ENCODE data around the gene MLH1.

MLH1 gene

DNA sequence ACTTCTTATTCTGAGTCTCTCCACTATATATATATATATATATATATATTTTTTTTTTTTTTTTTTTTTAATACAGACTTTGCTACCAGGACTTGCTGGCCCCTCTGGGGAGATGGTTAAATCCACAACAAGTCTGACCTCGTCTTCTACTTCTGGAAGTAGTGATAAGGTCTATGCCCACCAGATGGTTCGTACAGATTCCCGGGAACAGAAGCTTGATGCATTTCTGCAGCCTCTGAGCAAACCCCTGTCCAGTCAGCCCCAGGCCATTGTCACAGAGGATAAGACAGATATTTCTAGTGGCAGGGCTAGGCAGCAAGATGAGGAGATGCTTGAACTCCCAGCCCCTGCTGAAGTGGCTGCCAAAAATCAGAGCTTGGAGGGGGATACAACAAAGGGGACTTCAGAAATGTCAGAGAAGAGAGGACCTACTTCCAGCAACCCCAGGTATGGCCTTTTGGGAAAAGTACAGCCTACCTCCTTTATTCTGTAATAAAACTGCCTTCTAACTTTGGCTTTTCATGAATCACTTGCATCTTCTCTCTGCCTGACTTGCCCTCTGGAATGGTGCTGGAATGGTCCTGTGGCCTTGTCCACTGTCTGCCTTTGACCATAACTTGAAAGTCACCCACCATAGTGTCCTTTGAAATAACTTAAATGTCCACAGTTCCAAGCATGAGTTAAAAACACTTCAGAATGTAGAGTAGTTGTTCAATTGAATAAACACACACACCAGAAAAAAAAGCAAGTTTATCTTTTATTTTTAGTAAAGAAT lies 32.4 kb downstream of the MLH1 start:
- ATAC-seq (ENCODE audit: low read depth) (no peak), DNase-seq (ENCODE audit: low spot score) (no peak)
- H3K27ac ChIP-seq (ENCODE audit: poor library complexity, severe bottlenecking) = no peak overlapping the region
- TF ChIP-seq, protein P1, sequence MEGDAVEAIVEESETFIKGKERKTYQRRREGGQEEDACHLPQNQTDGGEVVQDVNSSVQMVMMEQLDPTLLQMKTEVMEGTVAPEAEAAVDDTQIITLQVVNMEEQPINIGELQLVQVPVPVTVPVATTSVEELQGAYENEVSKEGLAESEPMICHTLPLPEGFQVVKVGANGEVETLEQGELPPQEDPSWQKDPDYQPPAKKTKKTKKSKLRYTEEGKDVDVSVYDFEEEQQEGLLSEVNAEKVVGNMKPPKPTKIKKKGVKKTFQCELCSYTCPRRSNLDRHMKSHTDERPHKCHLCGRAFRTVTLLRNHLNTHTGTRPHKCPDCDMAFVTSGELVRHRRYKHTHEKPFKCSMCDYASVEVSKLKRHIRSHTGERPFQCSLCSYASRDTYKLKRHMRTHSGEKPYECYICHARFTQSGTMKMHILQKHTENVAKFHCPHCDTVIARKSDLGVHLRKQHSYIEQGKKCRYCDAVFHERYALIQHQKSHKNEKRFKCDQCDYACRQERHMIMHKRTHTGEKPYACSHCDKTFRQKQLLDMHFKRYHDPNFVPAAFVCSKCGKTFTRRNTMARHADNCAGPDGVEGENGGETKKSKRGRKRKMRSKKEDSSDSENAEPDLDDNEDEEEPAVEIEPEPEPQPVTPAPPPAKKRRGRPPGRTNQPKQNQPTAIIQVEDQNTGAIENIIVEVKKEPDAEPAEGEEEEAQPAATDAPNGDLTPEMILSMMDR (IDR thresholded peaks at IDR 0.05; ENCODE audit: poor library complexity, severe bottlenecking) = no peak
- H3K9me3 ChIP-seq (ENCODE audit: severe bottlenecking) = no peaks in the 10 kb centered on the region
- H3K4me3 ChIP-seq (ENCODE audit: severe bottlenecking) = no peak overlapping the region
- no peaks in the 10 kb centered on the region for H3K4me1 ChIP-seq (ENCODE audit: insufficient read depth, poor library complexity, severe bottlenecking)
- no peaks in the 10 kb centered on the region for H3K27me3 ChIP-seq (ENCODE audit: insufficient read depth, poor library complexity, severe bottlenecking)
- peaks cover 81% of the 10 kb centered on the region for H3K36me3 ChIP-seq (ENCODE audit: low read depth)

DNA sequence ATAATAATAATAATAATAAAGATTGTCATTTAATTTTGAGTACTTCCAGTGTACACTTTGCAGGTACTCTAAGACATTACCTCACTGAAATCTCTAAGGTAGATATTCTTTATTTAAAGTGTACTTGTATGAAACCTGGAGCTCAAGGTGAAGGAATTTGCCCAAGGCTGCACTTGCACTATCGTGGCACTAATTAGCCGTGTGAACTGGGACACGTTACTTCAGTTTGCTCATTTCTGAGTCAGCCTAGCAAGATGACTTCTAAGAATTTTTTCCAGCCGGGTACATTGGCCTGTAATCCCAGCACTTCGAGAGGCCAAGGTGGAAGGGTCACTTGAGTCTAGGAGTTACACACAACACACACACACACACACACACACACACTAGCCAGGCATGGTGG lies 33.5 kb downstream of the MLH1 start:
- H3K9me3 ChIP-seq (ENCODE audit: severe bottlenecking) = no peaks in the 10 kb centered on the region
- TF ChIP-seq, protein P1 (IDR thresholded peaks at IDR 0.05; ENCODE audit: poor library complexity, severe bottlenecking) = no peak
- H3K36me3 ChIP-seq (ENCODE audit: low read depth) = peaks cover 81% of the 10 kb centered on the region
- no peak overlapping the region for H3K4me3 ChIP-seq (ENCODE audit: severe bottlenecking)
- no peaks in the 10 kb centered on the region for H3K27me3 ChIP-seq (ENCODE audit: insufficient read depth, poor library complexity, severe bottlenecking)
- no peak for ATAC-seq (ENCODE audit: low read depth)
- no peak for DNase-seq (ENCODE audit: low spot score)
- H3K4me1 ChIP-seq (ENCODE audit: insufficient read depth, poor library complexity, severe bottlenecking) = no peaks in the 10 kb centered on the region
- no peak overlapping the region for H3K27ac ChIP-seq (ENCODE audit: poor library complexity, severe bottlenecking)

GRCh38 chr3:37028329-37028728 lies 35.0 kb downstream of the MLH1 start:
- Histone ChIP-seq H3K4me3 (ENCODE audit: severe bottlenecking) (no peak overlapping the region), H3K9me3 (ENCODE audit: severe bottlenecking) (no peaks in the 10 kb centered on the region), H3K4me1 (ENCODE audit: insufficient read depth, poor library complexity, severe bottlenecking) (no peaks in the 10 kb centered on the region), H3K36me3 (ENCODE audit: low read depth) (peaks cover 81% of the 10 kb centered on the region), H3K27me3 (ENCODE audit: insufficient read depth, poor library complexity, severe bottlenecking) (no peaks in the 10 kb centered on the region), H3K27ac (ENCODE audit: poor library complexity, severe bottlenecking) (no peak overlapping the region)
- ATAC-seq (ENCODE audit: low read depth) (no peak), DNase-seq (ENCODE audit: low spot score) (no peak)
- TF ChIP-seq, protein P1 (IDR thresholded peaks at IDR 0.05; ENCODE audit: poor library complexity, severe bottlenecking) = no peak

GRCh38 chr3:37029111-37029510 lies 35.8 kb downstream of the MLH1 start:
- TF ChIP-seq, protein P1 (IDR thresholded peaks at IDR 0.05; ENCODE audit: poor library complexity, severe bottlenecking) = no peak
- ATAC-seq (ENCODE audit: low read depth) (no peak), DNase-seq (ENCODE audit: low spot score) (no peak)
- peaks cover 81% of the 10 kb centered on the region for H3K36me3 ChIP-seq (ENCODE audit: low read depth)
- no peak overlapping the region for H3K4me3 ChIP-seq (ENCODE audit: severe bottlenecking)
- no peaks in the 10 kb centered on the region for H3K9me3 ChIP-seq (ENCODE audit: severe bottlenecking)
- no peaks in the 10 kb centered on the region for H3K27me3 ChIP-seq (ENCODE audit: insufficient read depth, poor library complexity, severe bottlenecking)
- no peaks in the 10 kb centered on the region for H3K4me1 ChIP-seq (ENCODE audit: insufficient read depth, poor library complexity, severe bottlenecking)
- no peak overlapping the region for H3K27ac ChIP-seq (ENCODE audit: poor library complexity, severe bottlenecking)

- peaks cover 81% of the 10 kb centered on the region for H3K36me3 ChIP-seq (ENCODE audit: low read depth)
- ATAC-seq (ENCODE audit: low read depth) (peak; percentile 66; the same call in 2 of the 3 replicates), DNase-seq (ENCODE audit: low spot score) (no peak)
- H3K4me3 ChIP-seq (ENCODE audit: severe bottlenecking) = no peak overlapping the region
- no peaks in the 10 kb centered on the region for H3K4me1 ChIP-seq (ENCODE audit: insufficient read depth, poor library complexity, severe bottlenecking)
- no peaks in the 10 kb centered on the region for H3K9me3 ChIP-seq (ENCODE audit: severe bottlenecking)
- TF ChIP-seq, protein P1 (IDR thresholded peaks at IDR 0.05; ENCODE audit: poor library complexity, severe bottlenecking) = no peak
- H3K27me3 ChIP-seq (ENCODE audit: insufficient read depth, poor library complexity, severe bottlenecking) = no peaks in the 10 kb centered on the region
- H3K27ac ChIP-seq (ENCODE audit: poor library complexity, severe bottlenecking) = no peak overlapping the region
Observed at GRCh38 chr3:37029516-37030163, 36.3 kb downstream of the MLH1 start.
